Mesothelial cell of epicardium (in vitro differentiated cells): ENCODE data around the gene INKA2. TPM values are rescaled to one million over a fixed set of nuclear protein-coding genes. Genes with fewer than 3 reads are reported as not detected.

ENCODE experiments used
- DNase-seq, 2 experiments: peaks; one replicate each; pipeline ENCODE4 v3.0.0; 2021; ENCODE audit warnings: low spot score in 2 of 2; ENCODE audit not compliant: unreplicated experiment in 2 of 2
- H3K27ac Mint-ChIP-seq: 2 replicates; pipeline ENCODE4 v1.8.0; 2021; ENCODE audit warnings: mixed read lengths
- H3K27me3 Mint-ChIP-seq: 2 replicates; pipeline ENCODE4 v1.8.0; 2021; ENCODE audit warnings: low read depth, mixed read lengths
- H3K36me3 Mint-ChIP-seq: 2 replicates; pipeline ENCODE4 v1.8.0; 2021; ENCODE audit warnings: mixed read lengths
- H3K4me1 Mint-ChIP-seq: 2 replicates; pipeline ENCODE4 v1.8.0; 2021; ENCODE audit warnings: mixed read lengths
- H3K4me3 Mint-ChIP-seq: 2 replicates; pipeline ENCODE4 v1.8.0; 2021; ENCODE audit warnings: mild to moderate bottlenecking, moderate library complexity, mixed read lengths
- H3K9me3 Mint-ChIP-seq: 2 replicates; pipeline ENCODE4 v1.8.0; 2021; ENCODE audit warnings: mixed read lengths
- CTCF ChIP-seq: fragments of 200-600 bp; sonication (generic); IDR thresholded peaks from one replicate; pipeline ENCODE4 v1.5.0; 2021; ENCODE audit warnings: antibody characterized with exemption; ENCODE audit not compliant: unreplicated experiment
- total RNA-seq: library from RNA; stranded (reverse); gene quantifications from 3 replicates; pipeline ENCODE4 v1.2.1, GENCODE V29; 2021

Gene INKA2
- total RNA-seq, 1 donor from 2014 or later = 1.4 TPM

- Mint-ChIP-seq H3K27ac (no peak overlapping the region), H3K9me3 (no peaks in the 10 kb centered on the region), H3K4me1 (peaks cover 3% of the 10 kb centered on the region), H3K36me3 (peaks cover 29% of the 10 kb centered on the region), H3K4me3 (no peak overlapping the region), H3K27me3 (no peaks in the 10 kb centered on the region)
- TF ChIP-seq CTCF = no peak
- DNase-seq = no peak
These were observed 43.4 kb downstream of the INKA2 start for GRCh38 chr1:111695801-111696200.

- peaks cover 25% of the 10 kb centered on the region for H3K36me3 Mint-ChIP-seq
- no peak for TF ChIP-seq CTCF
These were observed 47.3 kb downstream of the INKA2 start for GRCh38 chr1:111691886-111692285.

GRCh38 chr1:111690306-111690617, 48.9 kb downstream of the INKA2 start:
- Mint-ChIP-seq H3K4me3 (no peak overlapping the region), H3K27ac (peak overlapping the region; percentile 75), H3K36me3 (peaks cover 25% of the 10 kb centered on the region), H3K9me3 (peaks cover 12% of the 10 kb centered on the region), H3K27me3 (no peaks in the 10 kb centered on the region), H3K4me1 (peaks cover 14% of the 10 kb centered on the region)
- peak in 1 of 2 experiments; percentile 66 for DNase-seq
- TF ChIP-seq CTCF = no peak

More at GRCh38 chr1:111691886-111692285, 47.3 kb downstream of the INKA2 start:
- DNase-seq = no peak
- Mint-ChIP-seq H3K4me3 (no peak overlapping the region), H3K4me1 (peaks cover 14% of the 10 kb centered on the region), H3K27ac (no peak overlapping the region), H3K27me3 (no peaks in the 10 kb centered on the region), H3K9me3 (peaks cover 5% of the 10 kb centered on the region)

Other genes with a start within 250 kb of the INKA2 start
- gene ADORA3, start 235.8 kb downstream of the INKA2 start, total RNA-seq = not detected in 3 replicates
- not detected in 3 replicates for gene TMIGD3, start 235.8 kb downstream of the INKA2 start, total RNA-seq
- 28.3 to 29.2 TPM (median 28.5 TPM) in 3 replicates for gene RAP1A, start 119.6 kb downstream of the INKA2 start, total RNA-seq
- 13.7 to 16.5 TPM (median 14.2 TPM) in 3 replicates for gene DDX20, start 16.5 kb upstream of the INKA2 start, total RNA-seq